ENCODE data around the gene TTC33.
"Not testable (repeated sequence)": the region's sequence is repeated elsewhere in the genome, so short reads cannot be mapped to it uniquely, and the experiment has no call there.

TTC33 gene

DNA sequence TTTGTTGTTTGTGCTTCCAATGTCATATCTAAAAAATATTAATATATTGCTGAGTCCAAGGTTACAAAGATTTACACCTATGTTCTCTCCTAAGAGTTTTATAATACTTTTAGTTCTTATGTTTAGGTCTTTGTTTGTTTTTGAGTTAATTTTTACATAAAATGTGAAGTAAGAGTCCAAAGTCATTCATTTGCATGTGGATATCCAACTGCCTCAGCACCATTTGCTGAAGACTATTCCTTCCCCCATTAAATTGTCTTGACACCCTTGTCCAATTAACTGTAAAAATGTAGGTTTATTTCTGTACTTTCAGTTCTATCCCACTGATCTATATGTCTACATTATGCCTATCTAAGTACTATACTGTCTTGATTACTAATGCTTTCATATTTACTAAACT, 35.7 kb downstream of the TTC33 start:
- TF ChIP-seq POLR2A (IDR thresholded peaks at IDR 0.05; ENCODE audit: low read depth, low read length), result no peak
- no peak for TF ChIP-seq SPI1 (IDR thresholded peaks at IDR 0.05; ENCODE audit: low read depth, low read length)
- no peak for TF ChIP-seq TAF1 (IDR thresholded peaks at IDR 0.05; ENCODE audit: low read depth, low read length)
- TF ChIP-seq POU2F2 (IDR thresholded peaks at IDR 0.05; ENCODE audit: low read depth, low read length), result no peak
- no peak for TF ChIP-seq POLR2AphosphoS5 (IDR thresholded peaks at IDR 0.05; ENCODE audit: low read depth, low read length)
- TF ChIP-seq PAX5 (IDR thresholded peaks at IDR 0.05; ENCODE audit: insufficient read depth, low read length, severe bottlenecking), result no peak
- DNase-seq (ENCODE audit: insufficient read length, low spot score) (no peak), FAIRE-seq (no peak)

DNA sequence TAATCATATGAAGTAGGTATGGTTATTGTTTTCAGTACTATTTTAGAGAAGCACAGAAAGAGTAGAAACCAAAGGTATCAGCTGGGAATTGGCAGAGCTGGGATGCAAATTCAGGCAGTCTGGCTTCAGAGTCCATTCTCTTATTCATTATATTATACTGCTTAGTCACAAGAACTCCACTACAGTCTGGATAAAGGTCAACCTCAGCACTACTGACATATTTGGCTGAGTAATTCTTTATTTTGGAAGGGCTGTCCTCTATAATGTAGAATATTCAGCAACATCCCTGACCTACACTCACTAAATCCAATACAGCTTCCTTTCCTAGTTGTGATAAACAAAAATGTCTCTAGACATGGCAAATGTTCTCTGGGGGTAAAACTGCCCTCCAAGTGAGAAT, 38.5 kb downstream of the TTC33 start:
- DNase-seq (ENCODE audit: insufficient read length, low spot score), result no peak
- no peak for FAIRE-seq
- TF ChIP-seq POLR2AphosphoS5 (IDR thresholded peaks at IDR 0.05; ENCODE audit: low read depth, low read length) (no peak), POLR2A (IDR thresholded peaks at IDR 0.05; ENCODE audit: low read depth, low read length) (no peak), PAX5 (IDR thresholded peaks at IDR 0.05; ENCODE audit: insufficient read depth, low read length, severe bottlenecking) (no peak), POU2F2 (IDR thresholded peaks at IDR 0.05; ENCODE audit: low read depth, low read length) (no peak), TAF1 (IDR thresholded peaks at IDR 0.05; ENCODE audit: low read depth, low read length) (no peak), SPI1 (IDR thresholded peaks at IDR 0.05; ENCODE audit: low read depth, low read length) (no peak)

GRCh38 chr5:40716590-40716989, 39.2 kb downstream of the TTC33 start:
- FAIRE-seq (peak; percentile 20), DNase-seq (ENCODE audit: insufficient read length, low spot score) (no peak)
- no peak for TF ChIP-seq SPI1 (IDR thresholded peaks at IDR 0.05; ENCODE audit: low read depth, low read length)
- TF ChIP-seq POLR2AphosphoS5 (IDR thresholded peaks at IDR 0.05; ENCODE audit: low read depth, low read length), result no peak
- TF ChIP-seq POLR2A (IDR thresholded peaks at IDR 0.05; ENCODE audit: low read depth, low read length), result no peak
- TF ChIP-seq POU2F2 (IDR thresholded peaks at IDR 0.05; ENCODE audit: low read depth, low read length), result no peak
- TF ChIP-seq PAX5 (IDR thresholded peaks at IDR 0.05; ENCODE audit: insufficient read depth, low read length, severe bottlenecking), result no peak
- TF ChIP-seq TAF1 (IDR thresholded peaks at IDR 0.05; ENCODE audit: low read depth, low read length), result no peak

DNA sequence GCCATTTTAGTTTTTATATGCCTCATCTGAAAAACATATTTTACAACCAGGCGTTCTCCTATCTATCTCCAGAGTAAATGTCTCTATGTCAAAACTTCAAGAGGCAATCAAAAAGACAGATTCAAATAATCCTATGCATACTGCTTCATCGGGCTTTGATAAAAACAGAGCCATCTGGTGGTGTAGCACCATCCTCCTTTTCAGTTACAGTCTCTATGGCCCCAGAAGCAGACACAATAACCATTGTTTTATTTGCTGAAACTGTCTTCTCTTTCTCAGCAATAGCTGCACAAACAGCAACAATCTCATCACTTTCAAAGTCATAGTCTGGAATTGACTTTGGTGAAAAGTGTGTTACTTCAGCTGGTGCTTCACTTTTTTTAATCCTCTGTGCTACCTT, 39.8 kb downstream of the TTC33 start:
- TF ChIP-seq POU2F2 (IDR thresholded peaks at IDR 0.05; ENCODE audit: low read depth, low read length) (no peak), PAX5 (IDR thresholded peaks at IDR 0.05; ENCODE audit: insufficient read depth, low read length, severe bottlenecking) (no peak), SPI1 (IDR thresholded peaks at IDR 0.05; ENCODE audit: low read depth, low read length) (no peak), TAF1 (IDR thresholded peaks at IDR 0.05; ENCODE audit: low read depth, low read length) (no peak), POLR2AphosphoS5 (IDR thresholded peaks at IDR 0.05; ENCODE audit: low read depth, low read length) (no peak), POLR2A (IDR thresholded peaks at IDR 0.05; ENCODE audit: low read depth, low read length) (no peak)
- DNase-seq (ENCODE audit: insufficient read length, low spot score), result no peak
- FAIRE-seq, result no peak

DNA sequence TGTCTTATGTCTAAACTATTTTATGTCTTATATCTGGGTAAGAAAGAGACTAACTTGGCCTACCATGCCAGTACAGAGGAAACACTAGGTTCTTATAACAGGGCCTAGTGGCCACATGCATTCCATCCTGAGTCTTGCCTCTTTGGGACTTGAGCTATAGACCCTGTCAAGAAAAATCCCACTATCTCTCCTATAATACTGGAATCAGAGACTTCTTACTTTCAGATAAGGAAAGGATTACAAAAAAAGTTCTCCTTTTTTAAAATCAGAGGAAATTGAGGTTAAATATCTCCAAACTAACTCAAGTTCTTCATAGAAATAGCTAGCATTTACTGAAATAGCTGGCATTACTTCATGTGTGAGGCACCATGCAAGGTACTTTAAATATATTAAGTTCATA, 41.8 kb downstream of the TTC33 start:
- DNase-seq (ENCODE audit: insufficient read length, low spot score), result no peak
- TF ChIP-seq POLR2AphosphoS5 (IDR thresholded peaks at IDR 0.05; ENCODE audit: low read depth, low read length), result no peak
- no peak for TF ChIP-seq SPI1 (IDR thresholded peaks at IDR 0.05; ENCODE audit: low read depth, low read length)
- TF ChIP-seq POLR2A (IDR thresholded peaks at IDR 0.05; ENCODE audit: low read depth, low read length), result no peak
- TF ChIP-seq POU2F2 (IDR thresholded peaks at IDR 0.05; ENCODE audit: low read depth, low read length), result no peak
- TF ChIP-seq PAX5 (IDR thresholded peaks at IDR 0.05; ENCODE audit: insufficient read depth, low read length, severe bottlenecking), result no peak
- TF ChIP-seq TAF1 (IDR thresholded peaks at IDR 0.05; ENCODE audit: low read depth, low read length), result no peak
- FAIRE-seq, result no peak

DNA sequence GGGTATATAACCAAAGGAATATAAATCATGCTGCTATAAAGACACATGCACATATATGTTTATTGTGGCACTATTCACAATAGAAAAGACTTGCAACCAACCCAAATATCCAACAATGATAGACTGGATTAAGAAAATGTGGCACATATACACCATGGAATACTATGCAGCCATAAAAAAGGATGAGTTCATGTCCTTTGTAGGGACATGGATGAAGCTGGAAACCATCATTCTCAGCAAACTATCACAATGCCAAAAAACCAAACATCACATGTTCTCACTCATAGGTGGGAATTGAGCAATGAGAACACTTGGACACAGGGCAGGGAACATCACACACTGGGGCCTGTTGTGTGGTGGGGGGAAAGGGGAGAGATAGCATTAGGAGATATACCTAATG, 45.2 kb downstream of the TTC33 start:
- not testable (repeated sequence) for DNase-seq (ENCODE audit: insufficient read length, low spot score); FAIRE-seq

DNA sequence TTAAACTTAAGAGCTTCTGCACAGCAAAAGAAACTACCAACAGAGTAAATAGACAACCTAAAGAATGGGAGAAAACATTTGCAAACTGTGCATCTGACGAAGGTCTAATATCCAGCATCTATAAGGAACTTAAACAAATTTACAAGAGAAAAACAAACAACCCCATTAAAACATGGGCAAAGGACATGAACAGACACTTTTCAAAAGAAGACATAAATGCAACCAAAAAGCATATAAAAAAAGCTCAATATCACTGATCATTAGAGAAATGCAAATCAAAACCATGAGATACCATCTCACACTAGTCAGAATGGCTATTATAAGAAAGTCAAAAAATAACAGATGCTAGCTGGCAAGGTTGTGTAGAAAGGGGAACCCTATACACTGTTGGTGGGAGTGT, 50.3 kb downstream of the TTC33 start:
- not testable (repeated sequence) for FAIRE-seq; DNase-seq (ENCODE audit: insufficient read length, low spot score)

DNA sequence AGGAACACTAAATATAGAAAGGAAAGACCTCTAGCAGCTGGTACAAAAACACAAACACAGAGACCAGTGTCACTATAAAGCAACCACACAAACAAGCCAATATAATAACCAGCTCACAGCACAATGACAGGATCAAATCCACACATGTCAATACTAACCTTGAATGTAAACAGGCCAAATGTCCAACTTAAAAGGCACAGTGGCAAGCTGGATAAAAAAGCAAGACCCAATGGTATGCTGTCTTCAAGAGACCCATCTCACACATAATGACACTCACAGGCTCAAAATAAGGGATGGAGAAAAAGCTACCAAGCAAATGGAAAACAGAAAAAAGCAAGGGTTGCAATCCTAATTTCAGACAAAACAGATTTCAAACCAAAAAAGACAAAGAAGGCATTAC, 53.7 kb downstream of the TTC33 start:
- not testable (repeated sequence) for FAIRE-seq; DNase-seq (ENCODE audit: insufficient read length, low spot score)

GRCh38 chr5:40700116-40700782, 55.5 kb downstream of the TTC33 start:
- no peak for TF ChIP-seq SPI1 (IDR thresholded peaks at IDR 0.05; ENCODE audit: low read depth, low read length)
- TF ChIP-seq POU2F2 (IDR thresholded peaks at IDR 0.05; ENCODE audit: low read depth, low read length), result no peak
- TF ChIP-seq TAF1 (IDR thresholded peaks at IDR 0.05; ENCODE audit: low read depth, low read length), result no peak
- no peak for TF ChIP-seq POLR2AphosphoS5 (IDR thresholded peaks at IDR 0.05; ENCODE audit: low read depth, low read length)
- no peak for TF ChIP-seq PAX5 (IDR thresholded peaks at IDR 0.05; ENCODE audit: insufficient read depth, low read length, severe bottlenecking)
- TF ChIP-seq POLR2A (IDR thresholded peaks at IDR 0.05; ENCODE audit: low read depth, low read length), result no peak
- FAIRE-seq, result no peak

DNA sequence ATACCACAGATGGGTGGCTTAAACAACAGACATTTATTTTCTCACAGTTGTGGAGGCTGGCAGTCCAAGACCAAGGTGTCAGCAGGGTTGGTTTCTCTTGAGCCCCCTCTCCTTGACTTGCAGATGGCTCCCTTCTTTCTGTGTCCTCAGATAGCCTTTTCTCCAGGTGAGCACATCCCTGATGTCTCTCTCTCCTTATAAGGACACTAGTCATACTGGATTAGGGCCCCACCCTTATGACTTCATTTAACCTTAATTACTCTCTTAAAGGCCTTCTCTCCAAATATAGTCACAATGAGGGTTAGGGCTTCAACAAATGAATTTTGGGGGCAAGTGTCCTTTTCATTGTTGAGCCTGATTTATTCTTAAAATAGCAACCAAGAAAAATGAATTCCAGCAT, 61.3 kb downstream of the TTC33 start:
- no peak for DNase-seq (ENCODE audit: insufficient read length, low spot score)
- TF ChIP-seq POLR2AphosphoS5 (IDR thresholded peaks at IDR 0.05; ENCODE audit: low read depth, low read length) (no peak), SPI1 (IDR thresholded peaks at IDR 0.05; ENCODE audit: low read depth, low read length) (no peak), POLR2A (IDR thresholded peaks at IDR 0.05; ENCODE audit: low read depth, low read length) (no peak; the same call in 1 of the 2 replicates), TAF1 (IDR thresholded peaks at IDR 0.05; ENCODE audit: low read depth, low read length) (no peak), POU2F2 (IDR thresholded peaks at IDR 0.05; ENCODE audit: low read depth, low read length) (no peak), PAX5 (IDR thresholded peaks at IDR 0.05; ENCODE audit: insufficient read depth, low read length, severe bottlenecking) (no peak)
- no peak for FAIRE-seq

More at GRCh38 chr5:40700116-40700782, 55.5 kb downstream of the TTC33 start:
- DNase-seq (ENCODE audit: insufficient read length, low spot score), result no peak

DNA sequence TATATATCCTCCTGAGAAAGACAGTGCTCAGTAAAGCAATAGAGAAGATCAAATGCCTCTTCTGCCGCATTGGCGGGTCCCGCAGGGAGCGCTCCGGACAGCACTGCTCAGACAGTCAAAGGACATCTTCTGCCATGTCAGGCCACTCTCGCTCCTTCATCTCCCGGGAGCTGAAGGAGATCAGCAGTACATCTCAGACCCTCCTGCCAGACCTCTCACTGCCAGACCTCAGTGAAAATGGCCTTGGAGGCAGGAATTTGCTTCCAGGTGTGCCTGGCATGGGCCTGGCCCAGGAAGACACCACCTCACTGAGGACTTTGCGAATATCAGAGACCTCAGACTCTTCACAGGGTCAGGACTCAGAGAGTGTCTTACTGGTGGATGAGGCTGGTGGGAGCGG, 63.9 kb downstream of the TTC33 start:
- TF ChIP-seq TAF1 (IDR thresholded peaks at IDR 0.05; ENCODE audit: low read depth, low read length) (no peak), POU2F2 (IDR thresholded peaks at IDR 0.05; ENCODE audit: low read depth, low read length) (no peak), POLR2A (IDR thresholded peaks at IDR 0.05; ENCODE audit: low read depth, low read length) (no peak), POLR2AphosphoS5 (IDR thresholded peaks at IDR 0.05; ENCODE audit: low read depth, low read length) (no peak), SPI1 (IDR thresholded peaks at IDR 0.05; ENCODE audit: low read depth, low read length) (no peak), PAX5 (IDR thresholded peaks at IDR 0.05; ENCODE audit: insufficient read depth, low read length, severe bottlenecking) (no peak)
- no peak for DNase-seq (ENCODE audit: insufficient read length, low spot score)
- no peak for FAIRE-seq

All from GM12891 (cell line).